DMS79 treated with DMSO at 0.1 percent for 48 hours (cell line): Measurements from ENCODE around the gene OSBPL8.
"Not testable (repeated sequence)": the region's sequence is repeated elsewhere in the genome, so short reads cannot be mapped to it uniquely, and the experiment has no call there.

Experiments
- DNase-seq: peaks from one replicate; lab custom pipeline; 2025; lab: John Stamatoyannopoulos, UW

The OSBPL8 gene

GRCh38 chr12:76523408-76523807 lies 36.2 kb downstream of the OSBPL8 start:
- DNase-seq, result no peak

GRCh38 chr12:76520348-76520747 lies 39.2 kb downstream of the OSBPL8 start:
- no peak for DNase-seq

DNA sequence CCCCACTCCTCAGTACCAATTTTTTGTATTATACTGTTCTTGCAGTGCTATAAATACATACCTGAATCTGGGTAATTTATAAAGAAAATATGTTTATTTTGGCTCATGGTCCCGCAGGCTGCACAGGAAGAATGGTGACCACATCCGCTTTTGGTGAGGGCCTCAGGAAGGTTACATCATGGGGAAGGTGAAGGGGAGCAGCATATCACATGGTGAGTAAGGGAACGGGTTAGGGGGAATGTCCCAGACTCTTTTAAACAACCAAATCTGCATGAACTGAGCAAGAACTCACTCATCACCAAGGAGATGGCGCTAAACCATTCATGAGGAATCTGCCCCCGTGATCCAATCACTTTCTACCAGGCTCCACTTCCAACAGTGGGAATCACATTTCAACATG lies 40.0 kb downstream of the OSBPL8 start:
- no peak for DNase-seq

- no peak for DNase-seq
These were observed 40.9 kb downstream of the OSBPL8 start for GRCh38 chr12:76518699-76519098.

DNA sequence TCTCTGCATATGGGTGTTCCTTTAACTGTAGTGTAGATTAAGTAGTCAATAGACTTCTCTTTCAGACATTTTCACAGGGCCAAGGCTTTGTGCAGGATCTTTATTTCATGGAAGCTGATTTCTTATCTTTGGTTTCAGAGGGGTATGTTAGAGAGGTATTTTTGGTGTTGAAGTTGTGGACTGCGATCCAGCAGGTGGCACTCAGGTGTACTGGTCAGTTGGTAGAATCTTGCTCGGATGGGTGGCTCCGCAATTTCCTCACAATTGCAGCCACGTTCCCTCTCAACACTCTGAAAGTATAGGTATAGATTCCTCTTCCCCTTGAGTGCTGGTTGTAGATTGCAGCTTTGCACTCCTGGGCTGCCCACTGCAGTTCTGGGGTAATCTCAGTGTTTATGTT lies 44.3 kb downstream of the OSBPL8 start:
- no peak for DNase-seq

- DNase-seq, result not testable (repeated sequence)
These were observed 48.4 kb downstream of the OSBPL8 start for GRCh38 chr12:76511116-76511716.

- no peak for DNase-seq
These were observed 51.2 kb downstream of the OSBPL8 start for GRCh38 chr12:76508128-76508980.

DNA sequence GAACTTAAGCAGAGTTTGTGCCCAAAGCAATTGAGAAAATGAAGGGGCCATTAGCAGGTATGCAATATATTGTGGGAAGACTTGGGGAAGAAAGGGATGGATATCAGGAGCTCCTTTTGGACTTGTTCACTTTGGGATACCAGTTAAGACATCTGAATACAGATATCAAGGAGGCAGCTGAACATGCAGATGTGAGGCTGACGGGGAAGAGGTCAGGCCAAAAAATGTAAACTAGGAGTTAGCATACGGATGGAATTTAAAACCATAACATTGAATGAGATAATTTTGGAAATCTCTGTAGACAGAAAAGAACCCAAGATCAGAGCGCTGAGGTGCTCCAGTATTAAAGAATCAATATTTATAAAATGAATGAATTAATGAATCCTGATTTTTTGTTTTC lies 53.4 kb downstream of the OSBPL8 start:
- DNase-seq, result no peak

GRCh38 chr12:76505050-76505449 lies 54.5 kb downstream of the OSBPL8 start:
- no peak for DNase-seq

GRCh38 chr12:76504606-76505005 lies 55.0 kb downstream of the OSBPL8 start:
- no peak for DNase-seq

GRCh38 chr12:76503957-76504356 lies 55.6 kb downstream of the OSBPL8 start:
- DNase-seq, result no peak

DNA sequence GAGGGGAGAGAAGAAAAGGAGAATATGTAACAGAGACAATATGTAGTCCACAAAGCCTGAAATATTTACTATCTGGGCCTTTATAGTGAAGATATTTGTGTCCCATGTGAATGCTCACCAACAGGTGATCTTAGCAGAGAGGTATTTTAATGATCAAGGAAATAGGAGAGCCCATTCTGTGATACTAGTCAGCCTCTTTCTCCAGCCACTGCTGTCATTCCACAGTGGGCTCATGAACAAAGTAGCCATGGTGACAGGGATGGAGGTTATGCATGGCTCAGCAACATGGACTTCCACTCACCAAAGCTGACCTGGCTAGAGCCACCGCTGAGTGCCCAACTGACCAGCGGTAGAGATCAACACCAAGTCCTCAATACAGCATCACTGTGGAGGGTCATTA lies 58.2 kb downstream of the OSBPL8 start:
- no peak for DNase-seq

- not testable (repeated sequence) for DNase-seq
These were observed 60.4 kb downstream of the OSBPL8 start for GRCh38 chr12:76499136-76499535.

DNA sequence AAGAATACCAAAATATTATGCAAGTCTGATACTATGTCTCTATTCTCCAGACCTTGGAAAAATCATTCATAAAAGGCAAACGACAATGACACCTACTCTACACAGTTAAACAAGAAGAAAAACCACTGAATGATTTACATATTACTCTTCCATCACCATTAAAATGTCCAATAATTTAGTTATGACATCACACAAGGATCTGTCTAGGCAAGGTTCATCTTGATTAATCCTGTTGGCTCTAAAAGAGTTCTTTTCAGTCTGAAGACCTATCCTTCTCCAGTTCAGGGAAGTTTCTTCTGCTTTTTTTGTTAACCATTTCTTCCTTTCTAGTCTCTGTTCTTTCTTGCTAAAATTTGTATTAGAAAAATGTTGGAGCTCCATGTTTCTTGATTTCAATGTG lies 64.0 kb downstream of the OSBPL8 start:
- DNase-seq, result no peak

DNA sequence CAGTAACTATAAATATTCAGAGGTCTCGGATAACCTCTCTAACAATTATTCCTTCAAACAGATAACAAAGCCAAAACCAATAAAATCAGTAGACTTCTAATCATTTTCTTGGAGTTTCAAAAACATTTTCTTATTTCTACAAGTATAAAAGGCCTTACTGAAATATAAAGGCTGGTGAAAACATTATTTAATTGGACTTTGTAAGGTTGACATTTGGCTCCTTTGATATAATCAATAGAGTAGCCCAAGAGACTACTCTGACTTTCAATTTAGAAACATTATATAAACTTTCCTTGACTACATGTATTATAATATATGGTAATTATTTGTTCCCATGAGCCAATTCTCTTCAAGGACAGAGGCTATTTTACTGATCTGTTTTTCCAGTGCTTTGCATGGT lies 68.3 kb downstream of the OSBPL8 start:
- no peak for DNase-seq

DNA sequence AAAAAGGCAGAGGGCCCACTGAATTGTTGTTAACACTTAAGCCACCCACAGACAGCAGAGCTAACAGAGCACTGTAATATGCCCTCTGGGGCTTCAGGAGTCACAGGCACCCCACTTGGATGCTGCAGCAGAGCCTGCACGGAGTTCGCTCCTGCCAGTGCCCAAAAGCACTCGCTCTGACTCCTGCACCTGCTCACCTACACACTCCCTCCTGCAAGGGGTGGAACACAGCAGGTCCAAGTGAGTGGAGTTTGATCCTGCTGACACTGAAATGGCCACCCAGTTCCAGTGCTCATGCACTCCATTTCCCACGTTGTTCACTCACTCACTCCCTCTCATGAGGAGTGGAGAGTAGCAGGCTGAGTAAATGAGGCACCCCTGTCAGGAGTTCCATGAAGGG lies 68.8 kb downstream of the OSBPL8 start:
- DNase-seq, result no peak

DNA sequence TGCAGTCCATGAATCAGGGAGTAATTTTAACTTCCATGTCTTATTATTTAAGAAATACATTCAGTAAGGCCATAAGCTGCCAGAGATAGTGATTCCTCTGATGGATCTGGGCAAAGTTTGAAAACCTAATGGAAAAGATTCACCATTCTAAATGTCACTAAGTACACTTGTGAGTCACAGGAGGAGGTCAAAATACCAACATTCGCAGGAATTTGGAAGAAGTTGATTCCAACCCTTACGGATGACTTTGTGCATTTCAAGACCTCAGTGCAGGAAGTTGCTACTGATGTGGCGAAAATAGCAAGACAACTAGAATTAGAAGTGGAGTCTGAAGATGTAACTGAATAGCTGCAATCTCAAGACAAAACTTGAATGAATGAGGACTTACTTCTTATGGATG lies 69.8 kb downstream of the OSBPL8 start:
- DNase-seq, result no peak

DNA sequence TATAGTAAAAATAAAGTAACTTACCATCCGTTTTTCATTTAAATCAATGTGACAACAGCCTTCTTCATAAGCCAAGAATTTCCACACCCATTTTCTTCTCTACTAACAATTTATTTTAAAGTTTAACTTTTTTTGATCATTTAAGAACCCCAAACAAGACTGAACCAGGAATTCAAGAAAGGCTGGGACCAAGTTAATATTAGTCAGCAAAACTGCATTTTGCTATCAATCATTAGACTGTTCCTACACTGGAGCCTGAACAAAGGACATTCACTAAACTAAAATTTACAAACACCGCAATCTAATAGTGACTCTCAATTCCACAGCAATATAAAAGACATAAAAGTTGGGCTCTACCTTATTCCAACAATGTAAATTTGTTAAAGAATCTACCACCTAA lies 73.6 kb downstream of the OSBPL8 start:
- DNase-seq, result no peak

- no peak for DNase-seq
These were observed 78.8 kb downstream of the OSBPL8 start for GRCh38 chr12:76480796-76481195.

GRCh38 chr12:76478045-76478444 lies 81.5 kb downstream of the OSBPL8 start:
- DNase-seq, result no peak

- not testable (repeated sequence) for DNase-seq
These were observed 86.7 kb downstream of the OSBPL8 start for GRCh38 chr12:76472862-76473261.

DNA sequence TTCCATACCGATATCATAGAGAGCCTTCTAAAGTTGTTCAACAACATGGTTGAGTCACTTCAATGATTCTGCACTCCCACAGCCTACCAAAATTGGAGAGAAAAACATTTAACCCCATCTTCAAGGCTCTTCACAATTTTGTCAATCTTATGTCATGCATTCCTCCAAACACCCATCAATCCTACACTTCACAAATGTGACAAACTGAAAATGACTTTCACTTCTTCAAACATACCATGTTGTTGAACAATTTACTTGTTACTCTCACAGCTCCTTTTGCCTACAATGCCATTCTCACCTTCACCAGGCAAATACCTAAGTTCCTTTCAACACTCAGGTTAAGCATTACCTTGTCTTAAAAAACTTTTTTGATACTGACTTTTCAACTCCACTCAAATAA lies 88.0 kb downstream of the OSBPL8 start:
- DNase-seq, result no peak

GRCh38 chr12:76470028-76470939 lies 89.3 kb downstream of the OSBPL8 start:
- no peak for DNase-seq
